Tibial nerve (tissue), 3 donors: ENCODE measurements around the gene ANKRD17.

Experiments
- CTCF ChIP-seq, 5 experiments: fragments of 200-600 bp in 3 of 5; fragments of 450-650 bp in 2 of 5; sonication (generic) in 3 of 5; IDR thresholded peaks; one replicate each; pipeline ENCODE4 v1.5.1; 2016 to 2019; ENCODE audit warnings: antibody characterized with exemption in 5 of 5, mild to moderate bottlenecking in 3 of 5, moderate library complexity in 2 of 5
- POLR2A ChIP-seq, 2 donors: fragments of 450-650 bp; IDR thresholded peaks; one replicate each; pipeline ENCODE4 v1.6.1; 2017; ENCODE audit warnings: antibody characterized with exemption in 2 of 2, mild to moderate bottlenecking in 2 of 2, moderate library complexity in 2 of 2

- TF ChIP-seq CTCF (IDR thresholded peaks at IDR 0.05) = no peak
- no peak for TF ChIP-seq POLR2A (IDR thresholded peaks at IDR 0.05)
Observed at GRCh38 chr4:73245955-73246354, 12.6 kb downstream of the ANKRD17 start.
